Erythroblast (primary cell): ENCODE results near the gene DIP2C.

Source experiments
- GATA1 ChIP-seq: IDR thresholded peaks from 2 replicates; pipeline ENCODE4 v1.6.1; 2011; ENCODE audit warnings: low read depth, mild to moderate bottlenecking, control low read depth, low read length, moderate library complexity
- POLR2A ChIP-seq: IDR thresholded peaks from 2 replicates; pipeline ENCODE4 v1.6.1; 2011; ENCODE audit warnings: mild to moderate bottlenecking, low read length

- TF ChIP-seq POLR2A: no peak
- TF ChIP-seq GATA1: no peak
Measured at GRCh38 chr10:505419-505818, 184.0 kb downstream of the DIP2C start.
